B cell (primary cell): ENCODE measurements around the gene TMEM87A. TPM values are rescaled to one million over a fixed set of nuclear protein-coding genes. Genes with fewer than 3 reads are reported as not detected.

Source experiments
- ATAC-seq: fragments of 200-7000 bp; cut with Tn5 transposase; one replicate; pipeline ENCODE4 v1.10.0; 2021; ENCODE audit warnings: low read depth, mild to moderate bottlenecking, moderate number of reproducible peaks, moderate library complexity
- CTCF ChIA-PET: fragments of 350-600 bp; sonication (Branson Sonifier 250); formaldehyde crosslinking; loops from one replicate; lab custom pipeline; 2021; ENCODE audit warnings: antibody characterized with exemption, inconsistent platforms; lab: Charles Lee
- POLR2A ChIA-PET: fragments of 350-600 bp; sonication (Branson Sonifier 250); formaldehyde crosslinking; loops from one replicate; lab custom pipeline; 2021; ENCODE audit warnings: antibody characterized with exemption; lab: Charles Lee
- DNase-seq: peaks from one replicate; pipeline ENCODE4 v3.0.0; 2013
- H2AFZ ChIP-seq: 2 replicates; pipeline ENCODE4 v1.6.1; 2012; ENCODE audit warnings: mild to moderate bottlenecking, low read depth, low read length; ENCODE audit not compliant: insufficient read depth, poor library complexity, severe bottlenecking
- H3K27ac ChIP-seq, 2 donors: 1 replicate in 1 of 2; 2 replicates in 1 of 2; pipeline ENCODE4 v1.5.1; 2012 to 2013; ENCODE audit warnings: low read length in 2 of 2, mild to moderate bottlenecking in 2 of 2, moderate library complexity in 1 of 2
- H3K27me3 ChIP-seq, 4 experiments: fragments of 200-600 bp in 1 of 4; sonication (generic) in 1 of 4; replicated peaks in 1 of 4; 1 replicate in 2 of 4; 2 replicates in 2 of 4; pipeline versions ENCODE4 v1.6.1 to v1.7.0; 2013 to 2016; ENCODE audit warnings: low read length in 3 of 4, mild to moderate bottlenecking in 2 of 4, mixed read lengths in 1 of 4, moderate library complexity in 1 of 4; ENCODE audit not compliant: insufficient read depth in 4 of 4, control insufficient read depth in 3 of 4; ENCODE audit errors: control extremely low read depth in 1 of 4
- H3K36me3 ChIP-seq, 2 experiments: replicated peaks in 1 of 2; 1 replicate in 1 of 2; 2 replicates in 1 of 2; pipeline versions ENCODE4 v1.6.1 to v1.7.1; 2013; ENCODE audit warnings: low read length in 1 of 2; ENCODE audit not compliant: insufficient read depth in 2 of 2, control insufficient read depth in 1 of 2; ENCODE audit errors: control extremely low read depth in 1 of 2, extremely low read depth in 1 of 2
- H3K4me1 ChIP-seq, 2 donors: fragments of 200-600 bp in 1 of 2; sonication (generic) in 1 of 2; 1 replicate in 1 of 2; 2 replicates in 1 of 2; pipeline versions ENCODE4 v1.5.1 to v1.6.1; 2013 to 2017; ENCODE audit warnings: low read length in 2 of 2; ENCODE audit not compliant: control insufficient read depth in 2 of 2, insufficient read depth in 2 of 2
- H3K4me2 ChIP-seq: replicated peaks from 2 replicates; pipeline ENCODE3; 2012; ENCODE audit warnings: mild to moderate bottlenecking, low read depth, low read length; ENCODE audit not compliant: poor library complexity, severe bottlenecking
- H3K4me3 ChIP-seq, 5 experiments: fragments of 200-600 bp in 1 of 5; sonication (generic) in 1 of 5; 1 replicate in 3 of 5; 2 replicates in 2 of 5; pipeline versions ENCODE4 v1.5.1 to v1.7.0; 2011 to 2016; ENCODE audit warnings: low read length in 4 of 5, mild to moderate bottlenecking in 4 of 5, low read depth in 2 of 5, control low read depth in 1 of 5, moderate library complexity in 1 of 5; ENCODE audit not compliant: insufficient read depth in 1 of 5; ENCODE audit errors: control extremely low read depth in 1 of 5, extremely low read depth in 1 of 5
- H3K79me2 ChIP-seq: fragments of 200-600 bp; sonication (generic); one replicate; pipeline ENCODE4 v1.6.0; 2016; ENCODE audit warnings: low read length; ENCODE audit not compliant: control insufficient read depth, insufficient read depth
- H3K9ac ChIP-seq: fragments of 200-600 bp; sonication (generic); 2 replicates; pipeline ENCODE4 v1.6.1; 2017; ENCODE audit warnings: mild to moderate bottlenecking, low read length, moderate library complexity
- H3K9me3 ChIP-seq, 3 donors: one replicate each; pipeline versions ENCODE4 v1.6.1 to v1.7.1; 2013; ENCODE audit warnings: low read length in 2 of 3; ENCODE audit not compliant: control insufficient read depth in 2 of 3, insufficient read depth in 1 of 3; ENCODE audit errors: control extremely low read depth in 1 of 3
- H4K20me1 ChIP-seq: 2 replicates; pipeline ENCODE4 v1.6.0; 2012; ENCODE audit warnings: mild to moderate bottlenecking, low read length; ENCODE audit not compliant: insufficient read depth, control insufficient read depth, poor library complexity, severe bottlenecking
- H3K27ac Mint-ChIP-seq: one replicate; pipeline ENCODE4 v1.8.0; 2021; ENCODE audit warnings: mixed read lengths
- H3K27me3 Mint-ChIP-seq: one replicate; pipeline ENCODE4 v1.8.0; 2021; ENCODE audit warnings: mixed read lengths
- H3K4me1 Mint-ChIP-seq: one replicate; pipeline ENCODE4 v1.8.0; 2021; ENCODE audit warnings: mixed read lengths
- H3K4me3 Mint-ChIP-seq: one replicate; pipeline ENCODE4 v1.8.0; 2021; ENCODE audit warnings: mixed read lengths
- H3K9me3 Mint-ChIP-seq: one replicate; pipeline ENCODE4 v1.8.0; 2022; ENCODE audit warnings: mixed read lengths; ENCODE audit not compliant: insufficient read depth
- CTCF ChIP-seq: fragments of 200-600 bp; IDR thresholded peaks from one replicate; pipeline ENCODE4 v1.8.0; 2022; ENCODE audit warnings: antibody characterized with exemption, mild to moderate bottlenecking
- EZH2 ChIP-seq: IDR thresholded peaks from 2 replicates; pipeline ENCODE4 v1.6.1; 2012; ENCODE audit warnings: borderline replicate concordance, low read depth, mild to moderate bottlenecking, moderate library complexity, low read length; ENCODE audit not compliant: insufficient read depth, poor library complexity, severe bottlenecking
- WGBS: methylation state at CpG from one replicate; pipeline ENCODE4 v1.1.5; 2013; ENCODE audit warnings: missing lambda C conversion rate; ENCODE audit not compliant: insufficient coverage; 5-methylcytosine and 5-hydroxymethylcytosine counted together
- intact Hi-C: fragments of 100-400 bp; cut with micrococcal nuclease; formaldehyde crosslinking; loops from one replicate; pipeline ENCODE4 v1.10.0; 2022
- polyA plus RNA-seq: library from polyadenylated mRNA; depleted of rRNA; stranded (reverse); fragments of >200 nt; gene quantifications from 2 replicates; pipeline ENCODE4 v1.2.3, GENCODE V29; 2012
- total RNA-seq, 2 donors: library from RNA; stranded (reverse); fragments of 120-200 nt in 1 of 2; gene quantifications; 1 replicate in 1 of 2; 2 replicates in 1 of 2; pipeline versions ENCODE4 v1.2.3 to v1.2.4, GENCODE V29; 2013 to 2022

Gene TMEM87A
- total and polyA plus RNA-seq, 2 donors (not counting 1 experiment from before 2014, with no cell fraction given), result 14.5 to 61.5 TPM

GRCh38 chr15:42172475-42172874, 100.8 kb downstream of the TMEM87A start:
- Histone ChIP-seq H3K27me3 (no peaks in the 10 kb centered on the region), H3K36me3 (peaks cover 14 to 73% of the 10 kb centered on the region in 2 experiments), H3K79me2 (no peaks in the 10 kb centered on the region), H3K9me3 (no peaks in the 10 kb centered on the region), H3K4me3 (no peak overlapping the region), H3K9ac (no peak overlapping the region), H4K20me1 (no peaks in the 10 kb centered on the region), H2AFZ (no peak overlapping the region), H3K27ac (no peak overlapping the region), H3K4me1 (peaks cover 7 to 9% of the 10 kb centered on the region in 2 donors), H3K4me2 (no peak overlapping the region)
- DNase-seq, result no peak
- no peaks in the 10 kb centered on the region for H3K9me3 Mint-ChIP-seq
- no peak for ATAC-seq
- ChIA-PET CTCF (interaction anchor here (0.6 to 1.1 kb wide), 2 partner anchors 36 to 294 kb away, joined by 3 read pairs; no protein-coding TSS in a partner anchor), POLR2A (no interaction called here)
- intact Hi-C loops, result no loop called here
- WGBS, result 93% methylated on average over 3 of the region's 5 CpGs
- no peak overlapping the region for H3K27ac Mint-ChIP-seq
- no peaks in the 10 kb centered on the region for H3K27me3 Mint-ChIP-seq
- TF ChIP-seq CTCF, result no peak
- no peak for TF ChIP-seq EZH2
- H3K4me3 Mint-ChIP-seq, result no peak overlapping the region
- peaks cover 12% of the 10 kb centered on the region for H3K4me1 Mint-ChIP-seq

- H3K27me3 ChIP-seq, result no peaks in the 10 kb centered on the region
- peaks cover 12% of the 10 kb centered on the region for H3K4me1 Mint-ChIP-seq
- no peak overlapping the region for H3K27ac Mint-ChIP-seq
- H3K4me1 ChIP-seq, result peaks cover 7 to 9% of the 10 kb centered on the region in 2 donors
- no peak for DNase-seq
- ChIA-PET POLR2A (no interaction called here), CTCF (no interaction called here)
- no peak for TF ChIP-seq EZH2
- no peak for TF ChIP-seq CTCF
- no peak overlapping the region for H3K9ac ChIP-seq
- no peaks in the 10 kb centered on the region for H3K9me3 ChIP-seq
- ATAC-seq, result no peak
- no CpG with 5 or more reads among the region's 1 CpG for WGBS
- no peak overlapping the region for H3K4me2 ChIP-seq
- no peaks in the 10 kb centered on the region for H4K20me1 ChIP-seq
- H3K4me3 ChIP-seq, result no peak overlapping the region
- no peaks in the 10 kb centered on the region for H3K27me3 Mint-ChIP-seq
- H2AFZ ChIP-seq, result no peak overlapping the region
- H3K36me3 ChIP-seq, result peaks cover 9 to 75% of the 10 kb centered on the region in 2 experiments
- H3K79me2 ChIP-seq, result no peaks in the 10 kb centered on the region
- H3K9me3 Mint-ChIP-seq, result no peaks in the 10 kb centered on the region
- no peak overlapping the region for H3K27ac ChIP-seq
- no peak overlapping the region for H3K4me3 Mint-ChIP-seq
- intact Hi-C loops, result no loop called here
Measured at GRCh38 chr15:42171795-42172194, 101.4 kb downstream of the TMEM87A start.
